IMR-90 (cell line): ENCODE data around the gene TMEM131.

Experiments used
- CHD1 ChIP-seq: IDR thresholded peaks from 2 replicates; pipeline ENCODE4 v1.6.1; 2012; ENCODE audit warnings: low read depth, low read length, improper control_type of control experiment
- CTCF ChIP-seq: conservative IDR thresholded peaks from 2 replicates; pipeline ENCODE4 v1.5.1; 2012; ENCODE audit warnings: mild to moderate bottlenecking, low read depth, low read length, improper control_type of control experiment
- ELK1 ChIP-seq: fragments of 150-350 bp; IDR thresholded peaks from 2 replicates; pipeline ENCODE4 v1.6.1; 2016; ENCODE audit warnings: low read depth, mild to moderate bottlenecking, low read length, moderate library complexity, borderline replicate concordance
- MAFK ChIP-seq: IDR thresholded peaks from 2 replicates; pipeline ENCODE4 v1.6.1; 2012; ENCODE audit warnings: low read depth, low read length, improper control_type of control experiment
- MAZ ChIP-seq: IDR thresholded peaks from 2 replicates; pipeline ENCODE4 v1.6.1; 2012; ENCODE audit warnings: low read depth, mild to moderate bottlenecking, low read length, improper control_type of control experiment, moderate library complexity, borderline replicate concordance
- NFE2L2 ChIP-seq: fragments of 150-350 bp; IDR thresholded peaks from 2 replicates; pipeline ENCODE4 v1.6.1; 2016; ENCODE audit warnings: low read depth, mild to moderate bottlenecking, low read length
- POLR2A ChIP-seq: IDR thresholded peaks from 2 replicates; pipeline ENCODE4 v1.6.1; 2012; ENCODE audit warnings: mild to moderate bottlenecking, low read depth, low read length
- RAD21 ChIP-seq: IDR thresholded peaks from 2 replicates; pipeline ENCODE4 v1.6.1; 2012; ENCODE audit warnings: low read length, improper control_type of control experiment
- RCOR1 ChIP-seq: IDR thresholded peaks from 2 replicates; pipeline ENCODE4 v1.6.1; 2012; ENCODE audit warnings: mild to moderate bottlenecking, low read length, improper control_type of control experiment; ENCODE audit not compliant: insufficient replicate concordance
- SMC3 ChIP-seq: fragments of 150-350 bp; IDR thresholded peaks from 2 replicates; pipeline ENCODE4 v1.6.1; 2016; ENCODE audit warnings: low read depth, mild to moderate bottlenecking, antibody characterized with exemption, low read length, moderate library complexity
- USF2 ChIP-seq: fragments of 150-350 bp; IDR thresholded peaks from 2 replicates; pipeline ENCODE4 v1.6.1; 2017; ENCODE audit warnings: mild to moderate bottlenecking, antibody characterized with exemption, low read length, low read depth

GRCh38 chr2:97763176-97763845 lies 232.4 kb downstream of the TMEM131 start:
- TF ChIP-seq POLR2A (no peak), CHD1 (no peak), USF2 (no peak), CTCF (no peak), RAD21 (no peak), SMC3 (no peak), NFE2L2 (no peak), MAFK (no peak), ELK1 (no peak), RCOR1 (no peak), MAZ (no peak)
